A673 (cell line): ENCODE measurements around the gene ATOSB. TPM values are rescaled to one million over a fixed set of nuclear protein-coding genes. Genes with fewer than 3 reads are reported as not detected.

Experiments
- BruUV-seq: library from RNA; stranded (reverse); fragments of 400-500 nt; replicated peaks from 2 replicates; lab custom pipeline; 2021; lab: Mats Ljungman, UMichigan
- CTCF ChIA-PET: fragments of 300-600 bp; sonication (Branson Sonifier 250); formaldehyde crosslinking; loops from one replicate; lab custom pipeline; 2022; ENCODE audit warnings: antibody characterized with exemption; lab: Charles Lee
- POLR2A ChIA-PET: fragments of 300-600 bp; sonication (Branson Sonifier 250); formaldehyde crosslinking; loops from one replicate; lab custom pipeline; 2022; ENCODE audit warnings: antibody characterized with exemption; ENCODE audit not compliant: low non-redundant PET; lab: Charles Lee
- DNase-seq: peaks from one replicate; pipeline ENCODE4 v3.0.0-alpha.2; 2015; ENCODE audit warnings: low spot score
- H3K27ac ChIP-seq: fragments of 200-600 bp; sonication (generic); 2 replicates; pipeline ENCODE4 v1.5.1; 2016; ENCODE audit warnings: mixed run types, low read depth, mild to moderate bottlenecking, mixed read lengths, antibody characterized with exemption, low read length; ENCODE audit not compliant: poor library complexity, severe bottlenecking
- H3K27me3 ChIP-seq: fragments of 200-600 bp; sonication (generic); replicated peaks from 2 replicates; pipeline ENCODE4 v1.6.1; 2017; ENCODE audit warnings: mixed run types, low read depth, mild to moderate bottlenecking, mixed read lengths, antibody characterized with exemption, low read length; ENCODE audit not compliant: insufficient read depth, poor library complexity
- H3K36me3 ChIP-seq: fragments of 200-600 bp; sonication (generic); 2 replicates; pipeline ENCODE4 v1.6.1; 2016; ENCODE audit warnings: mixed run types, mild to moderate bottlenecking, mixed read lengths, antibody characterized with exemption, low read length; ENCODE audit not compliant: insufficient read depth, poor library complexity, severe bottlenecking
- H3K4me1 ChIP-seq: fragments of 200-600 bp; sonication (generic); 2 replicates; pipeline ENCODE4 v1.6.1; 2017; ENCODE audit warnings: mixed run types, mild to moderate bottlenecking, mixed read lengths, antibody characterized with exemption, low read length; ENCODE audit not compliant: insufficient read depth, poor library complexity, severe bottlenecking
- H3K4me3 ChIP-seq: fragments of 200-600 bp; sonication (generic); 2 replicates; pipeline ENCODE4 v1.5.1; 2016; ENCODE audit warnings: low read depth, mixed run types, mild to moderate bottlenecking, mixed read lengths, low read length; ENCODE audit not compliant: poor library complexity, severe bottlenecking
- H3K9me3 ChIP-seq: fragments of 200-600 bp; sonication (generic); 2 replicates; pipeline ENCODE4 v1.6.1; 2016; ENCODE audit warnings: mixed run types, low read depth, mild to moderate bottlenecking, mixed read lengths, antibody characterized with exemption, low read length; ENCODE audit not compliant: poor library complexity, severe bottlenecking
- CTCF ChIP-seq: fragments of 300-800, 200-600 bp; sonication (generic); conservative IDR thresholded peaks from 2 replicates; pipeline ENCODE4 v1.5.1; 2017; ENCODE audit warnings: low read depth, mild to moderate bottlenecking, antibody characterized with exemption, low read length, moderate library complexity, mixed read lengths
- EZH2 ChIP-seq: fragments of 200-600 bp; sonication (generic); IDR thresholded peaks from 2 replicates; pipeline ENCODE4 v1.6.1; 2017; ENCODE audit warnings: borderline replicate concordance, low read depth, mild to moderate bottlenecking, mixed read lengths, antibody characterized with exemption, low read length; ENCODE audit not compliant: poor library complexity, severe bottlenecking
- intact Hi-C: fragments of 100-400 bp; cut with micrococcal nuclease; formaldehyde crosslinking; loops from one replicate; pipeline ENCODE4 v1.10.0; 2022; ENCODE audit not compliant: unreplicated experiment
- total RNA-seq: library from RNA; stranded (reverse); gene quantifications from 2 replicates; pipeline ENCODE4 v1.2.3, GENCODE V29; 2021

ATOSB gene
- total RNA-seq, 1 experiment from 2014 or later = 7.4 TPM

GRCh38 chr9:35104586-35104985 is 11.1 kb downstream of the ATOSB start:
- DNase-seq = no peak
- TF ChIP-seq EZH2 = no peak
- TF ChIP-seq CTCF = no peak
- Histone ChIP-seq H3K27me3 (no peaks in the 10 kb centered on the region), H3K27ac (no peak overlapping the region), H3K9me3 (no peaks in the 10 kb centered on the region), H3K4me1 (peaks cover 14% of the 10 kb centered on the region), H3K36me3 (peaks cover 24% of the 10 kb centered on the region), H3K4me3 (no peak overlapping the region)
- ChIA-PET POLR2A (no interaction called here), CTCF (no interaction called here)
- BruUV-seq = no TSS peak
- intact Hi-C loops = no loop called here

GRCh38 chr9:35103660-35104191 is 11.9 kb downstream of the ATOSB start:
- intact Hi-C loops = no loop called here
- ChIA-PET POLR2A (interaction anchor here (0.7 to 1.1 kb wide), 4 partner anchors 10 to 474 kb away, joined by 3 to 5 read pairs (median 4); partner anchors contain the start of genes ATOSB and VCP), CTCF (interaction anchor here (0.5 to 1.1 kb wide), 4 partner anchors 12 to 450 kb away, joined by 3 to 6 read pairs (median 4); partner anchors contain the start of gene ATOSB)
- no TSS peak for BruUV-seq
- Histone ChIP-seq H3K4me3 (peak overlapping the region; percentile 72), H3K9me3 (no peaks in the 10 kb centered on the region), H3K36me3 (peaks cover 27% of the 10 kb centered on the region), H3K4me1 (peaks cover 14% of the 10 kb centered on the region), H3K27ac (peak overlapping the region; percentile 81), H3K27me3 (no peaks in the 10 kb centered on the region)
- TF ChIP-seq EZH2 (no peak), CTCF (no peak)
- no peak for DNase-seq

- peak within 1 kb of the TSS; percentile 81 for H3K27ac ChIP-seq
- no peaks in the 10 kb centered on the region for H3K9me3 ChIP-seq
- peak within 1 kb of the TSS; percentile 72 for H3K4me3 ChIP-seq
- DNase-seq = peak; percentile 99
- H3K36me3 ChIP-seq = peaks cover 25% of the 10 kb centered on the region
- peaks cover 14% of the 10 kb centered on the region for H3K4me1 ChIP-seq
- CTCF ChIA-PET = interaction anchor here (0.5 to 1.1 kb wide), 4 partner anchors 13 to 451 kb away, joined by 3 to 6 read pairs (median 4); partner anchors contain the start of gene ATOSB
- BruUV-seq = TSS peak; percentile 79
- no peaks in the 10 kb centered on the region for H3K27me3 ChIP-seq
- POLR2A ChIA-PET = interaction anchor here (0.7 to 1.1 kb wide), 5 partner anchors 8 to 475 kb away, joined by 3 to 5 read pairs (median 4); partner anchors contain the start of genes ATOSB and VCP
- TF ChIP-seq CTCF (no peak), EZH2 (no peak)
- intact Hi-C loops = no loop called here
Observed at GRCh38 chr9:35102769-35103659, 12.6 kb downstream of the ATOSB start, which contains the start of gene STOML2. STOML2 (minus strand) TSS chr9:35103131; CDS start chr9:35103094, 37 bp downstream.
